ENCODE results near the gene TIMM17A.

The TIMM17A gene

GRCh38 chr1:201984446-201984845 lies 29.1 kb downstream of the TIMM17A start:
- no peak for DNase-seq (ENCODE audit: low spot score)

GRCh38 chr1:201985355-201985754 lies 30.1 kb downstream of the TIMM17A start:
- no peak for DNase-seq (ENCODE audit: low spot score)

GRCh38 chr1:201988601-201989000 lies 33.3 kb downstream of the TIMM17A start:
- no peak for DNase-seq (ENCODE audit: low spot score)

GRCh38 chr1:201989354-201990128 lies 34.2 kb downstream of the TIMM17A start:
- no peak for DNase-seq (ENCODE audit: low spot score)

GRCh38 chr1:201990427-201990826 lies 35.1 kb downstream of the TIMM17A start:
- DNase-seq (ENCODE audit: low spot score) = no peak

GRCh38 chr1:201999625-202000238 lies 44.4 kb downstream of the TIMM17A start:
- peak; percentile 78 for DNase-seq (ENCODE audit: low spot score)

- DNase-seq (ENCODE audit: low spot score) = peak; percentile 60
Measured at GRCh38 chr1:202002507-202002906, 47.2 kb downstream of the TIMM17A start.

GRCh38 chr1:202004711-202005110 lies 49.4 kb downstream of the TIMM17A start:
- no peak for DNase-seq (ENCODE audit: low spot score)

- DNase-seq (ENCODE audit: low spot score) = peak; percentile 24
Measured at GRCh38 chr1:202005958-202006357, 50.7 kb downstream of the TIMM17A start.

GRCh38 chr1:202007304-202007703 lies 52.0 kb downstream of the TIMM17A start:
- DNase-seq (ENCODE audit: low spot score) = peak; percentile 10

- peak; percentile 85 for DNase-seq (ENCODE audit: low spot score)
Measured at GRCh38 chr1:202007805-202008489, 52.6 kb downstream of the TIMM17A start.

- peak; percentile 90 for DNase-seq (ENCODE audit: low spot score)
Measured at GRCh38 chr1:202009326-202010179, 54.2 kb downstream of the TIMM17A start.

- peak; percentile 100 for DNase-seq (ENCODE audit: low spot score)
Measured at GRCh38 chr1:202010180-202011015, 55.1 kb downstream of the TIMM17A start, which contains the start of gene ELF3. ELF3 (plus strand) TSS chr1:202010587; CDS start chr1:202011137, 550 bp downstream.

- peak; percentile 37 for DNase-seq (ENCODE audit: low spot score)
Measured at GRCh38 chr1:202011994-202012393, 56.7 kb downstream of the TIMM17A start.

- DNase-seq (ENCODE audit: low spot score) = peak; percentile 14
Measured at GRCh38 chr1:202012544-202013478, 57.5 kb downstream of the TIMM17A start.

- DNase-seq (ENCODE audit: low spot score) = no peak
Measured at GRCh38 chr1:202013603-202014002, 58.3 kb downstream of the TIMM17A start.

GRCh38 chr1:202014060-202014459 lies 58.8 kb downstream of the TIMM17A start:
- no peak for DNase-seq (ENCODE audit: low spot score)

GRCh38 chr1:202014915-202015661 lies 59.8 kb downstream of the TIMM17A start:
- peak; percentile 66 for DNase-seq (ENCODE audit: low spot score)

GRCh38 chr1:202015662-202015937 lies 60.3 kb downstream of the TIMM17A start:
- no peak for DNase-seq (ENCODE audit: low spot score)

Data from kidney tubule cell (primary cell).